ENCODE measurements around the gene ATRN.

The ATRN gene

GRCh38 chr20:3669710-3670367 lies 199.0 kb downstream of the ATRN start:
- Mint-ChIP-seq H3K9me3 (no peaks in the 10 kb centered on the region), H3K4me1 (ENCODE audit: low read depth) (peaks cover 16% of the 10 kb centered on the region), H3K4me3 (no peak overlapping the region), H3K27ac (no peak overlapping the region), H3K36me3 (ENCODE audit: low read depth) (no peaks in the 10 kb centered on the region), H3K27me3 (ENCODE audit: low read depth) (peaks cover 55% of the 10 kb centered on the region)

- H3K36me3 Mint-ChIP-seq (ENCODE audit: low read depth) = no peaks in the 10 kb centered on the region
- H3K27ac Mint-ChIP-seq = no peak overlapping the region
- H3K27me3 Mint-ChIP-seq (ENCODE audit: low read depth) = peaks cover 62% of the 10 kb centered on the region
- H3K9me3 Mint-ChIP-seq = no peaks in the 10 kb centered on the region
- H3K4me3 Mint-ChIP-seq = no peak overlapping the region
- H3K4me1 Mint-ChIP-seq (ENCODE audit: low read depth) = peaks cover 10% of the 10 kb centered on the region
These were observed 199.7 kb downstream of the ATRN start for GRCh38 chr20:3670511-3670910.

- Mint-ChIP-seq H3K9me3 (no peaks in the 10 kb centered on the region), H3K27ac (no peak overlapping the region), H3K36me3 (ENCODE audit: low read depth) (no peaks in the 10 kb centered on the region), H3K4me1 (ENCODE audit: low read depth) (peaks cover 7% of the 10 kb centered on the region), H3K4me3 (no peak overlapping the region), H3K27me3 (ENCODE audit: low read depth) (peaks cover 62% of the 10 kb centered on the region)
These were observed 200.1 kb downstream of the ATRN start for GRCh38 chr20:3670945-3671344.

DNA sequence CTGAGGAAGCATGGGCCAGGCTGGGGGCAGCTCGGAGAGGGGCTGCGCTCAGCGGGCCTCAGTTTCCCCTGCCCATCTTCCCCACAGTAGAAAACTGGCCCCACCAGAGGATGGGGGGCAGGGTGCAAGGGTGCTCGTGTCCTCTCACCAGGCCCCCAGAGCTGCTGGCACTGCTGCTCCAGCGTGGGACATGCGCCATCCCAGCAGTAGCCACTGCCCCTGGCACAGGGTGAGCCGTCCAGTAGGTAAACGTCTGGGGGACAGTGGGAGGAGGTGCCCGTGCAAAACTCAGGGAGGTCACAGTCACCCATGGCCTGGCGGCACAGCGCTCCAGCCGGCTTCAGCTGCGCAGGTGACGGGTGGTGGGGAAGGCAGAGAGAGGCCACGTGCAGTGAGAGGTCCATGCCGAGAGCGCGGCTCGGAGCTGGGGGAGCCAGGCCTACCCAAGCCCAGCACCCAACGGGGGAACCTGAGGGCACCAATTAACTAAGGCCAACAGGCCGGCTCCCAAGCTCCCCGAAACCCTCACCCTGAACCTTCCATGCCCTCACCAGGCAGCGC lies 201.2 kb downstream of the ATRN start:
- Mint-ChIP-seq H3K4me3 (no peak overlapping the region), H3K36me3 (ENCODE audit: low read depth) (no peaks in the 10 kb centered on the region), H3K27ac (no peak overlapping the region), H3K27me3 (ENCODE audit: low read depth) (peaks cover 67% of the 10 kb centered on the region), H3K4me1 (ENCODE audit: low read depth) (peaks cover 5% of the 10 kb centered on the region), H3K9me3 (no peaks in the 10 kb centered on the region)

DNA sequence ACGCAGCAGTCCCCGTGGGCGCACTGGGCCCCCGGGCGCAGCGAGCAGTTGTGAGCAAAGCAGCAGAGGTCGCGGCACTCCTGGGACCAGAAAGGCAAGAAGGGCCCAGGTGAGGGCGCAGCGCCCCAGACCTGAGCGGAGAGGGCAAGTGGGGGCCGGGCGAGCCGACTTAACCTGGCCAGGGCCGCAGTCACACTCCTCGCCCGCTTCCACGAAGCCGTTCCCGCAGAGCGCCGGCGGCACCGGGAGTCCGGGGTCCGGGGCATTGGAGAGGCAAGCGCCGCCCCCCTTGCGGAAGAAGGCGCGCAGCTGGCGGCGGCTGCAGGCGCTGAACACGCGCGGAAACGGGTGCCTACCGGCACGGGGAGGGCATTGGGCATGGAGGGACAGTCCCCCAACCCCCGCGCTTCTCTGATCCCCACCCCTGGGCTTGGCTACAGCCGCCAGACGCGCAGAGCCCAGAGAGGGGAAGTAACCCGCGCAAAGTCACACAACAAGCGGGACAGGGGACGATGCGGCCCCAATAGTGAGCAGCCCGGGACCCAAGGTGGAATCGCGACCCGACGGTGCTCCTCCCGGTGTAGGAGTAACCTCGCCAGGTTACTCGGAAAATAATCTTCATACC lies 201.8 kb downstream of the ATRN start:
- no peaks in the 10 kb centered on the region for H3K36me3 Mint-ChIP-seq (ENCODE audit: low read depth)
- H3K27me3 Mint-ChIP-seq (ENCODE audit: low read depth) = peaks cover 66% of the 10 kb centered on the region
- H3K9me3 Mint-ChIP-seq = no peaks in the 10 kb centered on the region
- H3K4me3 Mint-ChIP-seq = no peak overlapping the region
- H3K27ac Mint-ChIP-seq = no peak overlapping the region
- peaks cover 3% of the 10 kb centered on the region for H3K4me1 Mint-ChIP-seq (ENCODE audit: low read depth)

DNA sequence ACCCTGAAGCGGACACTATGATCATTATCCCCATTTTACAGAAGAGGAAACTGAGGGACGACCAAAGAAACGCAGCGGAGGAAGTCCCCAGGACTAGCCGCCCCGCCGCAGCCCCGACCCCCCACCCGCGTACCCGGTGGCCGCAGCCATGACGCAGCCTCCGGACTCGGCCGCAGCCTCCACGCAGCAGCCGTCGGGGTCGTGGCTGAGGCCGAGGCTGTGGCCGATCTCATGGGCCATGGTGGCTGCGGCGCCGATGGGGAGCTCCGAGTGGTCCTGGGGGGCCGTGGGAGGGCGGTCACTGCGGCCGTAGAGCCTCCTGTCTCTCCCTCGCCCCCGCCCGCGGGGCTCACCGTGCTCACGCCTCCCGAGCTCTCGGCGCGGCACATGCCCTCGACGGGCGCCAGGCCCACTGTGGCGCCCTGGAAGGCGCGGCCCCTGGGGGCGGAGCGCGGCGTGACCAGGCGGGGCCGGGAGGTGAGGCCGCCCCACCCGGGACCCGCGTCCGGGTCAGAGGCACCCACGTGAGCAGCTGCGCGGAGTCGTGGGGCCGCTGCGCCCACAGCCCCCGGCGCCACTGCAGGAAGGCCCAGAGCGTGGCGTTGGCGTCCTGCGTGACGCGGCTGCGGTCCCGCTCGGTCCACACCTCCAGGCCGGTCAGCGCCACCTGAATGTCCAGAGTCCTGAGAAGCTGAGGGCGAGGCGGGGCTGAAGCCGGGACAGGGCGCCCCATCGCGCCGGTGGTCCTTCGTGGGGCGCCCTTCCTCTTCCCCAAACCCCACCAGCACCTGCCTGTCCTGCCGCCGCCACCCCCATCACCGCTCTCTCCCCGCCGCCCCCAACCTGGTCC lies 202.6 kb downstream of the ATRN start:
- Mint-ChIP-seq H3K27ac (no peak overlapping the region), H3K27me3 (ENCODE audit: low read depth) (peaks cover 71% of the 10 kb centered on the region)

GRCh38 chr20:3674447-3674846 lies 203.6 kb downstream of the ATRN start:
- Mint-ChIP-seq H3K27me3 (ENCODE audit: low read depth) (peaks cover 73% of the 10 kb centered on the region), H3K4me1 (ENCODE audit: low read depth) (peaks cover 3% of the 10 kb centered on the region), H3K9me3 (no peaks in the 10 kb centered on the region), H3K36me3 (ENCODE audit: low read depth) (no peaks in the 10 kb centered on the region), H3K27ac (no peak overlapping the region), H3K4me3 (no peak overlapping the region)

More for the DNA sequence above, 202.6 kb downstream of the ATRN start:
- Mint-ChIP-seq H3K36me3 (ENCODE audit: low read depth) (no peaks in the 10 kb centered on the region), H3K9me3 (no peaks in the 10 kb centered on the region), H3K4me3 (no peak overlapping the region), H3K4me1 (ENCODE audit: low read depth) (peaks cover 3% of the 10 kb centered on the region)

- H3K27me3 Mint-ChIP-seq (ENCODE audit: low read depth) = peaks cover 71% of the 10 kb centered on the region
These were observed 204.4 kb downstream of the ATRN start for GRCh38 chr20:3674995-3675900.

GRCh38 chr20:3677733-3678132 lies 206.9 kb downstream of the ATRN start:
- Mint-ChIP-seq H3K4me1 (ENCODE audit: low read depth) (peaks cover 3% of the 10 kb centered on the region), H3K4me3 (no peak overlapping the region), H3K27me3 (ENCODE audit: low read depth) (peaks cover 67% of the 10 kb centered on the region), H3K36me3 (ENCODE audit: low read depth) (no peaks in the 10 kb centered on the region), H3K27ac (no peak overlapping the region), H3K9me3 (no peaks in the 10 kb centered on the region)

More at GRCh38 chr20:3674995-3675900, 204.4 kb downstream of the ATRN start:
- Mint-ChIP-seq H3K36me3 (ENCODE audit: low read depth) (no peaks in the 10 kb centered on the region), H3K27ac (no peak overlapping the region), H3K4me1 (ENCODE audit: low read depth) (peaks cover 3% of the 10 kb centered on the region), H3K9me3 (no peaks in the 10 kb centered on the region), H3K4me3 (no peak overlapping the region)

DNA sequence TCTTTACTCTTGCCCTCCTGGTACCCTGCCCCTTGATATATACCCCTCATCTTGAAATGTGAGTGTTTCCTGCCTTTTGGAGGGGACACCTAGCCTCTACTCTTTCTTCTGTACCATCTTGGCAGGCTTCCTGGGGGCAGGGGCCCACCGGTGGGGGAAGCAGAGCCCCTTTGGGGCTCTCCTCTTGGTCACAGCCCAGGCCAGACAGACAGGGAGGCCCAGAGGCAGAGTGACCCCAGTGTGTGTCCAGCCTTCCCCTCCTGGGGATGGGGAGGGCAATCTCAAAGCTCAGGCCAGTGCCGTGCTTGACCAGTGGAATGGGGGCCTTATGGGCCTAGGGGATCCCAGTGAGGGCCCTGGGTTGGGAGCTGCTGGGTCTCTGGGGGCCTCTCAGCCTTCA lies 207.4 kb downstream of the ATRN start:
- H3K4me1 Mint-ChIP-seq (ENCODE audit: low read depth) = peaks cover 3% of the 10 kb centered on the region
- H3K36me3 Mint-ChIP-seq (ENCODE audit: low read depth) = no peaks in the 10 kb centered on the region
- no peak overlapping the region for H3K4me3 Mint-ChIP-seq
- no peak overlapping the region for H3K27ac Mint-ChIP-seq
- no peaks in the 10 kb centered on the region for H3K9me3 Mint-ChIP-seq
- peaks cover 68% of the 10 kb centered on the region for H3K27me3 Mint-ChIP-seq (ENCODE audit: low read depth)

DNA sequence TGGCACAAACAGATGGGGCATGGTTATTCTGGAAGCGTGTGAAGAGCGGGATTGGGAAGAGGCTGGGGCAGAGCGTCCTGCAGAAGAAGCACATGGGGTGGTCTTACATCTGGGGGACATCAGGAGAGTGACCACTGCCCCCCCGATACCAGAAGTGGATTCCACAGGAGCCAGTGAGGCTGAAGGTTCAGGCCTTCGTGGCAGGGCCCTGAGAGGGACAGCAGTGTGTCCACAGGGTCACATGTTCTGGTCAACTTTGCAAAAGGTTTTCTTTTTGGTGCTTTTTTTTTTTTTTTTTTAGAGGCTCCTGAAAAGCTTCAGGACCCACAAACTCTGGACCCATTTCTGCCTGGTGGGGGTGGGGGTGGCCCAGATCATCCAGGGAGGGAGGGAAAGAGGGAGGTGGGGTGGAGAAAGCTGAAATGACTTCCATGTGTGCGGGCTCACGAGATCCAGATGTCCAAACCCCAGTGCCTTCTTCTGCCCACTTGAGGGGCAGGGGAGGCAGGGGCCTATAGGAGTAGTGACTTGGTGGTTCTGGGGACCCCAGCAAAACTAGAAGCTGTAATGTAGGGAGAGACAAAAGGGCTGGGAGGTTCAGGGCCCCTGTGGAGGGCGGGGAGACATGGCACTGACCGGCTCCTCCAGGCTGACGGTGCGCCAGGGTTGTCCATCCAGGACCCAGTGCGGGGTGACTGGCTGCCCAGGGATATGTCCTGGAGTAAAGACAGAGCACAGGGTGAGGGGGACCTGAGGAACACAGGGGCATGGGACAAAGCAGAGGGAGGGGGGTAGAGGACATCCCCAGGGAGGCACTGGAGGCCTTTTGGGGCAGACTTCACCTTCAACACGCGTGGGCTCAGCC lies 208.3 kb downstream of the ATRN start:
- Mint-ChIP-seq H3K9me3 (no peaks in the 10 kb centered on the region), H3K27me3 (ENCODE audit: low read depth) (peaks cover 73% of the 10 kb centered on the region), H3K36me3 (ENCODE audit: low read depth) (no peaks in the 10 kb centered on the region), H3K4me3 (no peak overlapping the region), H3K27ac (no peak overlapping the region), H3K4me1 (ENCODE audit: low read depth) (peaks cover 3% of the 10 kb centered on the region)

GRCh38 chr20:3679749-3680700 lies 209.2 kb downstream of the ATRN start:
- no peaks in the 10 kb centered on the region for H3K9me3 Mint-ChIP-seq
- no peak overlapping the region for H3K27ac Mint-ChIP-seq
- H3K4me3 Mint-ChIP-seq = no peak overlapping the region
- H3K27me3 Mint-ChIP-seq (ENCODE audit: low read depth) = peaks cover 72% of the 10 kb centered on the region
- H3K36me3 Mint-ChIP-seq (ENCODE audit: low read depth) = no peaks in the 10 kb centered on the region
- H3K4me1 Mint-ChIP-seq (ENCODE audit: low read depth) = peaks cover 3% of the 10 kb centered on the region

Data from T-helper 1 cell treated with Interleukin-12 subunit alpha and Interleukin-12 subunit beta and Interleukin-4 antibody, amounts not matched to agents 30 μg/mL and 1 μg/mL, for 36 hours (primary cell).